LNCaP clone FGC (cell line): ENCODE results near the gene SH3TC2.

Experiments used
- DNase-seq: peaks from one replicate; pipeline ENCODE4 v3.0.0-alpha.2; 2011; ENCODE audit warnings: low read depth
- H3K4me3 ChIP-seq: 2 replicates; pipeline ENCODE4 v1.5.1; 2011; ENCODE audit warnings: mild to moderate bottlenecking, low read depth, low read length, control low read depth
- TF ChIP-seq, protein P1 (sequence below): IDR thresholded peaks from 2 replicates; pipeline ENCODE4 v1.5.1; 2012; ENCODE audit warnings: mild to moderate bottlenecking; ENCODE audit not compliant: control insufficient read depth, insufficient read depth; ENCODE audit errors: extremely low read depth

Gene SH3TC2

DNA sequence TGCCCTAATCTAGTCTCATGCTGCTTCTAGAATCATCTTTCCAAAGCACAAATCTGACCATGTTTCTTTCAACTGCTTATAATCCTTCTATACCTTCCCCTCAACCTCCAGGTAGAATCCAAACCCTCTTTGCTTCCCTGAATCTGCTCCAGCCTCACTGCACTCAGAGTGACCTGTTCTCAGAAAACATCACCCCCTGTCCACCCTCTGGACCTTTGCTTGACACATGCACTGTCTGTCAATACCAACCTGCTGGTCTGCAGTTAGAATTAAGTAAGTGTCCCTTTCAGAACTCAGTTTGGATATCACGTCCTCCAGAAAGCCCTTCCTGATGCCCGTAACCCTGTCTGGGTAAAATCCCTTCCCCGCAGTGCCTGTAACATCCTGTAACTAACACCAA, 63.1 kb downstream of the SH3TC2 start:
- H3K4me3 ChIP-seq: no peak overlapping the region
- TF ChIP-seq, protein P1, sequence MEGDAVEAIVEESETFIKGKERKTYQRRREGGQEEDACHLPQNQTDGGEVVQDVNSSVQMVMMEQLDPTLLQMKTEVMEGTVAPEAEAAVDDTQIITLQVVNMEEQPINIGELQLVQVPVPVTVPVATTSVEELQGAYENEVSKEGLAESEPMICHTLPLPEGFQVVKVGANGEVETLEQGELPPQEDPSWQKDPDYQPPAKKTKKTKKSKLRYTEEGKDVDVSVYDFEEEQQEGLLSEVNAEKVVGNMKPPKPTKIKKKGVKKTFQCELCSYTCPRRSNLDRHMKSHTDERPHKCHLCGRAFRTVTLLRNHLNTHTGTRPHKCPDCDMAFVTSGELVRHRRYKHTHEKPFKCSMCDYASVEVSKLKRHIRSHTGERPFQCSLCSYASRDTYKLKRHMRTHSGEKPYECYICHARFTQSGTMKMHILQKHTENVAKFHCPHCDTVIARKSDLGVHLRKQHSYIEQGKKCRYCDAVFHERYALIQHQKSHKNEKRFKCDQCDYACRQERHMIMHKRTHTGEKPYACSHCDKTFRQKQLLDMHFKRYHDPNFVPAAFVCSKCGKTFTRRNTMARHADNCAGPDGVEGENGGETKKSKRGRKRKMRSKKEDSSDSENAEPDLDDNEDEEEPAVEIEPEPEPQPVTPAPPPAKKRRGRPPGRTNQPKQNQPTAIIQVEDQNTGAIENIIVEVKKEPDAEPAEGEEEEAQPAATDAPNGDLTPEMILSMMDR: no peak
- no peak for DNase-seq

DNA sequence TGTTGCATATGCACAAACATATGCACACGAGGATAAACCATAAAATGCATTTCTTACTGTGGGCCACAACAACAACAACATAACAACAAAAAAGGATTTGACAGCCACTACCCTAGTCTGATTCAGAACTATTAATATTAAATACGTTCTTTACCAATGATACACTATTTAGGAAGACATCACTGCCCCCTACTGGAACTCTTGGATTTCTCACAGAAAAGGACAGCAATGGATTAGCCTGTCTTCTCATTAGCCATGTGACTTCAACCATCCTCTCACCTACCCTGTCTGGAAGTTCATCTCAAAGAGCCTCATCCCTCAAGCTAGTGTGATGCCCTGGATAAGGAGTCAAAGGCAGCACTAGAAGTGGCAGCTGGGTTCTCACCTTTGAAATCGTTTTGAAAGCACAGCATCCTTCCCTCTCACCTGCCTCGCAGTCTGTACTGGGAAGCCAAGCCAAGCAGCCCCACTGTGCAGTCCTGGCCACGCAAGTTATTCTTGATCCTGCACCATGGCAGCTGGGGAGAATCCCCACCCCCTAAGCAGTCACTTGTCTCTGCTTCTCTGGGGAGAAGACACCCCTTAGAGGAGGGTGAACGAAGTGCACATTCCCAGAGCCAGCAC, 64.6 kb downstream of the SH3TC2 start:
- H3K4me3 ChIP-seq: no peak overlapping the region
- DNase-seq: peak; percentile 68
- TF ChIP-seq, protein P1: peak; percentile 67

DNA sequence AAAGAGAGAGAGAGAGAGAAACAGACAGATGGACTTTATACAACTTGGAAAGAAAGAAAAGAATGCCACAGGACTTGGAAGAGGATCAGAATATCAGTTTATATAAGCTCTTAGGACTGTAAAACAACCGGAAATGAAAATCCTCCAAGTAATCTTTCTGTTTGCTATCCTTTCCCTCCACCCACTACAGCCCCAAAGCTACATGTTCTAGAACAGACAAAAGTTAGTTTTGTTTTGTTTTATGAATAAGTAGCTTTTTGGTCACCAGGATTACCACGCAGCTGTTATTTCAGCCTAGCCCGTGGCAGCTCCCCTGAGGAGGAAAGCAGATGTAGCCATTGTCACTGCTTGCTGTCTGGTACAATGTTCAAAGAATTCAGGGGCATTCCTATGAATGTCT, 66.6 kb downstream of the SH3TC2 start:
- H3K4me3 ChIP-seq: no peak overlapping the region
- DNase-seq: no peak
- TF ChIP-seq, protein P1: no peak

DNA sequence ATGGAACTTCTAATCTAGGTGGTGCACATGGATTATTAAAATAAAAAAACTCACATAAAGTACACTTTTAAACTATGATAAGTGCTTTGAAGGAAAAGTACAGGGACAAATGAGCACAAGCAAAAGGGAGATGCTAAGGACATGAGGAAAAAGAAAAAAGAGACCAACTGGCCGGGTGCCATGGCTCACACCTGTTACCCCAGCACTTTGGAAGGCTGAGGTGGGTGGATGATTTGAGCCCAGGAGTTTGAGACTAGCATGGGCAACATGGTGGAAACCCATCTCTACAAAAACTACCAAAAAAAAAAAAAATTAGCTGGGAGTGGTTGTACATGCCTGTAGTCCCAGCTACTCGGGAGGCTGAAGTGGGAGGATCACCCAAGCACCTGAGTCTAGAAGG, 67.1 kb downstream of the SH3TC2 start:
- no peak overlapping the region for H3K4me3 ChIP-seq
- DNase-seq: no peak
- TF ChIP-seq, protein P1: no peak

DNA sequence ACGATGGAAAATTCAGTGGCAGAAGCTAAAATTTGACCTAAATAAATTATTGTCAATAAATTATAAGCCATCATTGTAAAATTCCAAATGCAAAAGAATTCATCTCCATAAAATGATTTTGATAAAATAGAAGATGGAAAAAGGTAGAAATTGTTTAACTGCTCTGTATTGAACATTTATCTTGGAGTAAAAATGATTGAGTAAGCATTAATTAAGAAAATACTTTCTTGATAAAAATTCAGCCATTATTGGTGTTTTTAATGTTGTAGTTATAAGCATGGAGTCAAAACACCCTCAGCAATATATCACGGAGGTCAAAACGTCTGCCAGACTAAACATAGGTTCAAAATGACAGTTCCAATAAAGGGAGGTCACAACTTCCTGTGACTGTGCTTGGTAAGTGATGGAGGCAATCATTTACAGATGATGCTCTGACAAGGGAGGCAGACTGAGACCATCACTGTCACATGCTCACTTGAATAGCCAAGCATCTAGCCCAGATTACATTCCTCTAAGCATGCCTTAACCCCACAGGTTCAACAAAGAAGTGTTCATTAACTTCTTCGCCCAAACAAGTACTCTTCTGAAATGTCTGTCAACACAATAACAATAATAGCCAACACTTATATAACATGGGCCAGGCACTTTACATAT, 69.5 kb downstream of the SH3TC2 start:
- TF ChIP-seq, protein P1: no peak
- no peak for DNase-seq
- H3K4me3 ChIP-seq: no peak overlapping the region

DNA sequence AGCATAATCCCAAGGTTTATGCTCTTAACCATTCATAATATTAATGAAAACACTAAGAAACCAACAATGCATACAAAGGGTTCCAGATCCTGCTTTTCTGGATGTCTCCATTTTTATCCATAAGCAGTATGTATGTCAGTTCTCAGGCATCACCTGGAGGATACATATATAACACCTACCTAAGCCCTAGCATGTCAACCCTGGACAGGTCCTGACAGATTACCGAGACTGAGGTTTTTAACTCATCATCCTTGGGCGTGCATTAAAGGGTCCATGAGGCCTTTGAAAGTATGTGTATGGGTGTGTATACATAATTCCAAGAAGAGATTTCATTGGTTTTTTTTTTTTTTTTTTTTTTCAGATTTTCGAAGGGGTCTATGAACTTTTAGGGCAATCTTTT, 70.6 kb downstream of the SH3TC2 start:
- TF ChIP-seq, protein P1: no peak

DNA sequence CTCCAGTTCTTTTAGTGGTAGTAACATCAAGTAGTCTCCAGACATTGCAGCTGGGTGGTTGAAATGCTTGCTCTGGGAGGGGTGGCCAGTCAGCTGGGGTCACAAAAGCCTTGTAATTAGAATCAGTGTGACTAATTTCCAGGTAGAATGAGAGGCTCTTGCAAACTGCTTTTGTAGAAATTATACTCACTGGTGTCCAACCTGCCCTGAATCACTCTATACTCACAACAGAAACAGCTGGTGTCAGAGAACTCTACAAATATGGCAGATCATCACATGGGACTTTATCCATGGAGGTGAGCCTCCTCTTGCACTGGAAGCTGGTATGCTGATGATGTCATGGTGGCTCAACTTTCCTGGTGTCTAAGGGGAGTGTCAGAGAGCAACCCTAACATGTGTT, 71.3 kb downstream of the SH3TC2 start:
- DNase-seq: no peak
- TF ChIP-seq, protein P1: no peak
- no peak overlapping the region for H3K4me3 ChIP-seq

More for the DNA sequence above, 70.6 kb downstream of the SH3TC2 start:
- no peak for DNase-seq
- no peak overlapping the region for H3K4me3 ChIP-seq
